A673 (cell line): ENCODE measurements around the gene XYLT1. TPM values are rescaled to one million over a fixed set of nuclear protein-coding genes. Genes with fewer than 3 reads are reported as not detected.

ENCODE experiments used
- BruUV-seq: library from RNA; stranded (reverse); fragments of 400-500 nt; replicated peaks from 2 replicates; lab custom pipeline; 2021; lab: Mats Ljungman, UMichigan
- CTCF ChIA-PET: fragments of 300-600 bp; sonication (Branson Sonifier 250); formaldehyde crosslinking; loops from one replicate; lab custom pipeline; 2022; ENCODE audit warnings: antibody characterized with exemption; lab: Charles Lee
- POLR2A ChIA-PET: fragments of 300-600 bp; sonication (Branson Sonifier 250); formaldehyde crosslinking; loops from one replicate; lab custom pipeline; 2022; ENCODE audit warnings: antibody characterized with exemption; ENCODE audit not compliant: low non-redundant PET; lab: Charles Lee
- DNase-seq: peaks from one replicate; pipeline ENCODE4 v3.0.0-alpha.2; 2015; ENCODE audit warnings: low spot score
- H3K27ac ChIP-seq: fragments of 200-600 bp; sonication (generic); 2 replicates; pipeline ENCODE4 v1.5.1; 2016; ENCODE audit warnings: mixed run types, low read depth, mild to moderate bottlenecking, mixed read lengths, antibody characterized with exemption, low read length; ENCODE audit not compliant: poor library complexity, severe bottlenecking
- H3K27me3 ChIP-seq: fragments of 200-600 bp; sonication (generic); replicated peaks from 2 replicates; pipeline ENCODE4 v1.6.1; 2017; ENCODE audit warnings: mixed run types, low read depth, mild to moderate bottlenecking, mixed read lengths, antibody characterized with exemption, low read length; ENCODE audit not compliant: insufficient read depth, poor library complexity
- H3K36me3 ChIP-seq: fragments of 200-600 bp; sonication (generic); 2 replicates; pipeline ENCODE4 v1.6.1; 2016; ENCODE audit warnings: mixed run types, mild to moderate bottlenecking, mixed read lengths, antibody characterized with exemption, low read length; ENCODE audit not compliant: insufficient read depth, poor library complexity, severe bottlenecking
- H3K4me1 ChIP-seq: fragments of 200-600 bp; sonication (generic); 2 replicates; pipeline ENCODE4 v1.6.1; 2017; ENCODE audit warnings: mixed run types, mild to moderate bottlenecking, mixed read lengths, antibody characterized with exemption, low read length; ENCODE audit not compliant: insufficient read depth, poor library complexity, severe bottlenecking
- H3K4me3 ChIP-seq: fragments of 200-600 bp; sonication (generic); 2 replicates; pipeline ENCODE4 v1.5.1; 2016; ENCODE audit warnings: low read depth, mixed run types, mild to moderate bottlenecking, mixed read lengths, low read length; ENCODE audit not compliant: poor library complexity, severe bottlenecking
- H3K9me3 ChIP-seq: fragments of 200-600 bp; sonication (generic); 2 replicates; pipeline ENCODE4 v1.6.1; 2016; ENCODE audit warnings: mixed run types, low read depth, mild to moderate bottlenecking, mixed read lengths, antibody characterized with exemption, low read length; ENCODE audit not compliant: poor library complexity, severe bottlenecking
- EZH2 ChIP-seq: fragments of 200-600 bp; sonication (generic); IDR thresholded peaks from 2 replicates; pipeline ENCODE4 v1.6.1; 2017; ENCODE audit warnings: borderline replicate concordance, low read depth, mild to moderate bottlenecking, mixed read lengths, antibody characterized with exemption, low read length; ENCODE audit not compliant: poor library complexity, severe bottlenecking
- intact Hi-C: fragments of 100-400 bp; cut with micrococcal nuclease; formaldehyde crosslinking; loops from one replicate; pipeline ENCODE4 v1.10.0; 2022; ENCODE audit not compliant: unreplicated experiment
- total RNA-seq: library from RNA; stranded (reverse); gene quantifications from 2 replicates; pipeline ENCODE4 v1.2.3, GENCODE V29; 2021
- TF ChIP-seq, protein P1 (sequence below): fragments of 300-800, 200-600 bp; sonication (generic); conservative IDR thresholded peaks from 2 replicates; pipeline ENCODE4 v1.5.1; 2017; ENCODE audit warnings: low read depth, mild to moderate bottlenecking, antibody characterized with exemption, low read length, moderate library complexity, mixed read lengths

XYLT1 gene
- total RNA-seq, 1 experiment from 2014 or later: 0.64 TPM

DNA sequence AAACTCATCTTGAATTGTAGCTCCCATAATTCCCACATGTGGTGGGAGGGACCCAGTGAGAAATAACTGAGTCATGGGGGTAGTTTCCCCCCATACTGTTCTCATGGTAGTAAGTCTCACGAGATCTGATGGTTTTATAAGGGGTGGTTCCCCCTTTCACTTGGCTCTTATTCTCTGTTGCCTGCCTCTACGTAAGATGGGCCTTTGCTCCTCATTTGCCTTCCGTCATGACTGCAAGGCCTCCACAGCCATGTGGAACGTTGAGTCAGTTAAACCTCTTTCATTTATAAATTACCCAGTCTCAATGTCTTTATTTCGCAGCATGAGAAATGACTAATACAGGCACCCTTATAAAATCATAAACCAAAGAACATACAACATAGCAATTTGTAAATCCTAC is 79.0 kb downstream of the XYLT1 start:
- Histone ChIP-seq H3K36me3 (no peaks in the 10 kb centered on the region), H3K4me1 (no peaks in the 10 kb centered on the region), H3K4me3 (no peak overlapping the region), H3K27ac (no peak overlapping the region), H3K9me3 (no peaks in the 10 kb centered on the region), H3K27me3 (no peaks in the 10 kb centered on the region)
- ChIA-PET POLR2A (no interaction called here), CTCF (no interaction called here)
- TF ChIP-seq, protein P1, sequence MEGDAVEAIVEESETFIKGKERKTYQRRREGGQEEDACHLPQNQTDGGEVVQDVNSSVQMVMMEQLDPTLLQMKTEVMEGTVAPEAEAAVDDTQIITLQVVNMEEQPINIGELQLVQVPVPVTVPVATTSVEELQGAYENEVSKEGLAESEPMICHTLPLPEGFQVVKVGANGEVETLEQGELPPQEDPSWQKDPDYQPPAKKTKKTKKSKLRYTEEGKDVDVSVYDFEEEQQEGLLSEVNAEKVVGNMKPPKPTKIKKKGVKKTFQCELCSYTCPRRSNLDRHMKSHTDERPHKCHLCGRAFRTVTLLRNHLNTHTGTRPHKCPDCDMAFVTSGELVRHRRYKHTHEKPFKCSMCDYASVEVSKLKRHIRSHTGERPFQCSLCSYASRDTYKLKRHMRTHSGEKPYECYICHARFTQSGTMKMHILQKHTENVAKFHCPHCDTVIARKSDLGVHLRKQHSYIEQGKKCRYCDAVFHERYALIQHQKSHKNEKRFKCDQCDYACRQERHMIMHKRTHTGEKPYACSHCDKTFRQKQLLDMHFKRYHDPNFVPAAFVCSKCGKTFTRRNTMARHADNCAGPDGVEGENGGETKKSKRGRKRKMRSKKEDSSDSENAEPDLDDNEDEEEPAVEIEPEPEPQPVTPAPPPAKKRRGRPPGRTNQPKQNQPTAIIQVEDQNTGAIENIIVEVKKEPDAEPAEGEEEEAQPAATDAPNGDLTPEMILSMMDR: no peak
- no peak for TF ChIP-seq EZH2
- BruUV-seq: no TSS peak
- no peak for DNase-seq
- intact Hi-C loops: no loop called here

DNA sequence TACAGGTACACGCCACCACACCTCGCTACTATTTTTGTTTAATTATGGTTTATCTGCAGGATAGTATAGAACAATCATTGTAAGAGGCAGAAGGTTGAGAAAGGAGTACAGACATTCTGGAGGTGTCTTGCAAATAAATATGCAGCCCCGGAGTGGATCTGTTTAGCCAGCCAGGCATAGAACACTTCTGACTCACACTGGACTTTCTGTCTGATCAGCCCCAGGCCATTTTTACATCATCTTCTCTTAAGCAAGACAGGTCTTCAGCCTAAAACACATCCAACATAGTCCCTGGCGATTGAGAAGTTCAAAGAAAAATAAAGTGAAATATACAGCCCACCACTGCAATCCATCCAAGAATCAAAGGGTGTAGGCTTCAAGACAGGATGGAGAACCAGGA is 81.4 kb downstream of the XYLT1 start:
- H3K4me1 ChIP-seq: no peaks in the 10 kb centered on the region
- intact Hi-C loops: no loop called here
- no peaks in the 10 kb centered on the region for H3K27me3 ChIP-seq
- DNase-seq: no peak
- POLR2A ChIA-PET: no interaction called here
- CTCF ChIA-PET: no interaction called here
- H3K4me3 ChIP-seq: no peak overlapping the region
- BruUV-seq: no TSS peak
- no peaks in the 10 kb centered on the region for H3K9me3 ChIP-seq
- no peaks in the 10 kb centered on the region for H3K36me3 ChIP-seq
- H3K27ac ChIP-seq: no peak overlapping the region
- no peak for TF ChIP-seq EZH2
- TF ChIP-seq, protein P1: no peak

DNA sequence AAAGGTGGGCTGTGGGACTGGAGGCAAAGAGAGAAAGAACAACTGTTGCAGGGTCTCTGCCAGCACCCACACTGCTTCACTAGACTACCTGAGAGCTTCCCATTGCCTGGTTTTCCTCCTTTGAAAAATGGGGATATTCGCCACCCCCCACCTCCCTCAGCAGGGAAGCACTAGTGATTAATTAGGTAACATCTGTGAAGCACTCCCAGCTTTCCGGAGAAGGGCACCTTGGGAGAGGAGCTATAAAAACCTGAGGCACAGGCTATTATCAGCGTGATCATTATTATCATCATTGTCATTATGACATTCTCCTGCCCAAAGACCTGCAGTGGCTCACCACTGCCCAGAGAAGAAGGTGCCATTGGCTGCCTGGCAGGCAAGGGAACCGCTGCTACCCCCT is 83.5 kb downstream of the XYLT1 start:
- ChIA-PET POLR2A (no interaction called here), CTCF (no interaction called here)
- no peaks in the 10 kb centered on the region for H3K27me3 ChIP-seq
- intact Hi-C loops: no loop called here
- H3K4me1 ChIP-seq: no peaks in the 10 kb centered on the region
- TF ChIP-seq, protein P1: no peak
- TF ChIP-seq EZH2: no peak
- no peak for DNase-seq
- no peaks in the 10 kb centered on the region for H3K36me3 ChIP-seq
- H3K9me3 ChIP-seq: no peaks in the 10 kb centered on the region
- no peak overlapping the region for H3K4me3 ChIP-seq
- no peak overlapping the region for H3K27ac ChIP-seq
- BruUV-seq: no TSS peak
